Measurements from ENCODE around the gene VPS13D.

The VPS13D gene

GRCh38 chr1:12488666-12489354 lies 259.0 kb downstream of the VPS13D start:
- DNase-seq (ENCODE audit: low spot score): no peak

DNA sequence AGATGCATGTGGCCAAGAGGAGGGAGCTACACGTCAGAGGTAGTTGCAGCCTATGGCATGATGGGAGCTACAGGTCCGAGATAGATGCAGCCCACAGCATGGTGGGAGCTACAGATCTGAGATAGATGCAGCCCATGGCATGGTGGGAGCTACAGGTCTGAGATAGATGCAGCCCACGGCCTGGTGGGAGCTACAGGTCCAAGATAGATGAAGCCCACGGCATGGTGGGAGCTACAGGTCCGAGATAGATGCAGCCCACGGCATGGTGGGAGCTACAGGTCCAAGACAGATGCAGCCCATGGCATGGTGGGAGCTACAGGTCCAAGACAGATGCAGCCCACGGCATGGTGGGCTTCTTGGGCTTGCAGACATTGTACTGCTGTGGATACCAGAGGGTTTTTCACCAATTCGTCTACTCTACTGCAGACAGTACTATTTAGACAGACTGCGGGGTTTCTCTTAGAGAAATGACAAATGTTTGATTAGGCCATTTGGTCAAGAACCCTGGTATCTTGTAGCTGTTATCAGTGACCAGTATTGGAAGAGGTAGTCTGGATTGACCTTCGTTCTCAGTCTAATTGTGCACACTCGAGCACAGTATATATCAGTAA lies 260.8 kb downstream of the VPS13D start:
- DNase-seq (ENCODE audit: low spot score): no peak

- no peak for DNase-seq (ENCODE audit: low spot score)
Observed at GRCh38 chr1:12491656-12492055, 261.8 kb downstream of the VPS13D start.

DNA sequence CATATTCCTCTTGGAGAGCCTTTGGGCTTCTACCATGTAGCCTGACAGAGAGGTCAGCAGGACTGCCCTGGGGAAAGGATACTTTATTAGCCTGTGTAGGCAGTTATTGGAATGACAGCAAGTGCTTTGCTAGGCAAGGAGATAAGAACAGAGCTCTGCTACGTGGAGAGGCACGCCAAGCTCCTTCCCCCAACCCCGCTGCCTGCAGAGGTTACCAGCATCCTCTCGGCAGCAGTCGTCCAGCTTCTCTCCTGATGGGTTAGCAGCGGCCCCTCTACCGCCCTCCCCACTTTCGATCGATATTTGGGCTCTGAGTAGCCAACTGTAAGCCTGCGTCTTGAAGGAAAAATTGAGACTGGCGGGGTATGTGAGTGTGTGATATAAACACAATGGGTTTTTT lies 265.9 kb downstream of the VPS13D start:
- no peak for DNase-seq (ENCODE audit: low spot score)

DNA sequence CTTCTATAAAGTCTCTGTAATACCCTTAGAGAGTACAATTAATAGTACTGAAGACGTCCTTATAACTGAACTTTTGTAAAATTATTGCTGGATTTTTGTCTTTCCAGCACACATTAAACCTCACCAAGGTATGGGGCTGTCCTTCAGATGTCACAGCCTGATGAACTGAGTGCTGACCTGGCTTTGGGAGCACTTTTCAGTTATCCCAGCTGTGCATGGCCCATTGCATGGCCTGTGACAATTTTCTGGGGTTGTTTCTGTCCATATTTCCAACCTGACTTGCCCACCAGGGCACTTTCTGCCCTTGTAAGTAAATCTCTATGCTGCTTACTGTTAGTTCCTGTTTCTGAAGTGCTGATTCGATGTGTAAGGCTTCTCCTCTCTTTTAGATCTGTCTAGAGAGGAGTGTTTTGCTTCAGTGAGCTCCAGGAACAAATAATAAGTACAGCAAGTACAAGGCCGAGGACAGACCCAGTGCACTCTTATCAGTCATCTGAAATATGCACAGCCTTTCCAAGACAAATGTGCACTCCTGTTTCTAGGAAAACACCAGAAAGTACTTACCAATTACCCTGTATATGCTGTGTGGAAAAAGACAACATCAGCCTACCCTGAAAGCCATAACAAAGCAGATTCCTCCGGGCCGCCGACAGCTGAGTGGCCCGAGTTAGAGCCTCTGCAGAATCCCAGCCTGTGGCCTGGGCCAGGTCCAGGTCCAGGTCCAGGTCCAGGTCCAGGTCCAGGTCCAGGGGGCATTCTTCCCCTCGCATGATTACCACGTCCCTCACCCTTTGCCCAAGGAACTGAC lies 266.5 kb downstream of the VPS13D start:
- DNase-seq (ENCODE audit: low spot score): peak; percentile 30

- DNase-seq (ENCODE audit: low spot score): no peak
Observed at GRCh38 chr1:12499539-12500240, 269.9 kb downstream of the VPS13D start.

DNA sequence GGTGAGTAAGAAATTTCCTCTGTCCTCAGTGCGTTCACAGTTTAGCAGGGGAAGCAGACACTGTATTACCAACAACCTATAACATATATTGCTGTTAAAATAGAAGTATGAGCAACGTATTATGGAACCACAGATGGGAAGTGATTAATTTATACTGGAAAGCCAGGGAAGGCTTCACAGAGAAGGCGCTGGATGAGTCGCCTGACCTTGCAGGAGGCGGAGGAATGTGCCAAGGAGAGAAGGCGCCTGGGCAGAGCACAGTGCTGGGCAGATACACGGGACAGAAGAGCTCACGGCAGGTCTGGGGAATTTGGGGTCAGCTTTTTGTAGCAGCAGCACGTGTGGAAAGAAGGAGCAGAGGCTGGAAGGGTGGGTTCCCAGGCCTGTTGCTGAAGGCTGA lies 271.8 kb downstream of the VPS13D start:
- no peak for DNase-seq (ENCODE audit: low spot score)

- DNase-seq (ENCODE audit: low spot score): no peak
Observed at GRCh38 chr1:12502336-12503109, 272.7 kb downstream of the VPS13D start.

DNA sequence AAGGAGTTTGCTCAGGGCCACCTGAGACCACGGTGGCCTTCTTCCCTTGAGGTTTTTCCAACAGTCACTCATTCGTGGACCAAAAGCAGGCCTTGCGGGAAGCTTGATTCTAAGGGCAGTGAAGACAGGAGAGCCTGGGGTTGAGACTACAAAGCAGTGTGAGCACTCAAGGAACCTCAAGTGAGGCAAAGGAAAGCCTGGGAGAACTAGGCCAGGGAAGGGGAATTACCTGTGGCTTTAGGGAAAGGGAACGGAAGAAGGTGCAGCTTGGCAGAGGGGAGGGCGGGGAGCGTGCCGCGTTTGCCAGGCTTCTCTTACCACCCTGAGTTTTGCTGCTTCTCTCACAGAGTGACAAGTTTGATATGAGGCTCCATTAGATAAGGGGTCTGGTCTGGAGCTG lies 273.9 kb downstream of the VPS13D start:
- DNase-seq (ENCODE audit: low spot score): no peak

GRCh38 chr1:12504601-12505000 lies 274.8 kb downstream of the VPS13D start:
- DNase-seq (ENCODE audit: low spot score): no peak

- no peak for DNase-seq (ENCODE audit: low spot score)
Observed at GRCh38 chr1:12505231-12505630, 275.4 kb downstream of the VPS13D start.

DNA sequence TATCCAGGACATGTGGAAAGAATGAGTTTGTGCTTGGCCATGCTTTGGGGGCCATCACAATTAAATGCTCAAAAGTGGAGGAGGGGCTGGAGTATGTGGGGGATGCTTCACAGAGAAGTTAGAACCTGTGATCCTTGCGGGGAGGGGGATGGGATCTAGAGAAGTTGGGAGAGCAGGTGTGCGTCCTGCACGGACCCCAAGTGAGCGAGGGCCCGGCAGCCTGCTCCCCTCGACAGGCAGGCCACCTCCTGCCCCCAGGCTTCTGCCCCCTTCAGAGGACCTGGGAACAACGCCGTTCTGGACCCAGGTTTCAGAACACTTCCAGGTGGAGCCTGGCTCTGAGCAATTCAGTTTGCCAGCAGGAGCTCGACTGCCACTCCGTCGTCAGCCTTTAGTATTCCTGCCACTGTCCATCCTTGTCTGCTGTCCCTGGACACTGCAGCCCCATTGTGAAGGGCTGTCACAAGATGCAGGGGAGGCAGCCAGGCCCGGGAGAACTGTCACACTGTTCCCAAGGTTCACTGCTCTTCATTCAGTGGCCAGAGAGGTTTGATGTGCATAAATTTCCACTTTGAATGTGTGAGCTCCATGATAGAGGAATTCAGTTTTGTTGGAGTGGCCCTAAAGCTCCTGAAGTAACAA lies 275.9 kb downstream of the VPS13D start:
- no peak for DNase-seq (ENCODE audit: low spot score)

- DNase-seq (ENCODE audit: low spot score): no peak
Observed at GRCh38 chr1:12506281-12507280, 276.8 kb downstream of the VPS13D start.

DNA sequence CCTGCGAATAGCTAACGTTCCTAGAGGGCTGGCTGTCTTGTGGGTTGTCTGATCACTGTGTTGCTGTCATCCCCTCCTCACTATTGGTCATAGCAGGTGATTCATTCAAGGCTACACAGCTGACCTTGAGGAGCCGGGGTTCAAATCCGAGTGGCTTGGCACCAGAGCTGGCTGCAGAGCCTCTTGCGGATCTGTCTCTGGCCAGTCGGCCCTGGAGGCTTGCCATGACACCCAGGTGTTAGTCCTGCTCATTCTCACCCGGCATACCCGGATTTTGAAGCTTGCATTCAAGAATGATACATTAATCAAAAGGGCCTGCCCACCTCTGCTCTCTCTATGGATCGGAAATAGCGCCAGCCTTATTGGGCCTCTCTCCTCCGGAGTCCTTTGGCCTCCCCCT lies 277.8 kb downstream of the VPS13D start:
- no peak for DNase-seq (ENCODE audit: low spot score)

DNA sequence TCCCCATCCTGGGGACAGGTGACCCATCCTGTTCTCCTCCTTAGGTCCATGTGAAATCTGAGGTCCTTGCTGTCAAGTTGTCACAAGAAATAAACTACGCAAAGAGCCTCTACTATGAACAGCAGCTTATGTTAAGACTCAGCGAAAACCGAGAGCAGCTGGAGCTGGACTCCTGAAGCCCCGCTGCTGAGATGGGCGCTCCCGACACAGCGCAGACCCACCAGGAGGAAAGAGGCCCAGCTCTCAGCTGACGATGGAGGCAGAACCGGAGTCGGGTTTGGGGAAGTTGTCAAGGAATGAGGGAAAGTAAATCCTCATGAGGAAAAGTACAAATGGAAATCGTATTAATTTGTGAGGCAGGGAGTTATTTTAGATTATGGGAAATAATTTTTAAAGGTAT lies 279.0 kb downstream of the VPS13D start:
- DNase-seq (ENCODE audit: low spot score): no peak

DNA sequence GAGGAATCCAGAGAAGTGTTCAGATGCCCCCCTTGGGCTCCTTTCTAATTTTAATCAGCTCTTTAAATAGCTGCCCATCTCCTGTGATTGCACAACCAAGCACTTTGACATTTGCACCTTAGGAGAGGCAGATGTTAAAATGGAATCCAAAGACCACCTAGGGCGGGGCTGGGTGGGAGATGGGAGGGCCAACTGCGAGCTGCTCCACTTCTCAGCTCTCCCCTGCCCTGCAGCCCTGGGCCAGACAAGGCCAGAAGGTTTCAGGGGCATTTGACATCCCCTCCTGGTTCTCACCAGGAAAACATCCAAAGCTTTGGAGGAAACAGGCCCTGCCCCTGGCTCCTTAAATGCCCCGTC lies 281.3 kb downstream of the VPS13D start:
- no peak for DNase-seq (ENCODE audit: low spot score)

- DNase-seq (ENCODE audit: low spot score): no peak
Observed at GRCh38 chr1:12511516-12512468, 282.0 kb downstream of the VPS13D start.

DNA sequence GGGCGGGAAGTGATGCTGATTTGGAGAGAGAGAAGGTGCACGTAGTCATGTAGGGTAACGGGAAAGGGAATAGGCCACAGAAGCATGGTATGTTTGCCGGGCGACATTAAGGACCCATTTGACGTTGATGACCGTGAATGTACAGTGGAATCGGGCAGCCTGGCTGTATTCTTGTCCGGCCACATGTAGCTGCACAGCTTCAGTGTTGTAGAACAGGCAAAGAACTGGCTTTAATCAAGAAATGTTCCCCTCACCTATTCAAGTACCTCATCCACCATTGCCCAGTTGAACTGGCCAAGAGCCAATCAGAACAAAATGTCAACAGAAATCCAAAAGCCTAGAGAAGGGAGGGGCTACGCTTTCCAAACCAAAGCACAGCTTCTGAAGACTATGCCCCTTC lies 283.4 kb downstream of the VPS13D start:
- DNase-seq (ENCODE audit: low spot score): no peak

DNA sequence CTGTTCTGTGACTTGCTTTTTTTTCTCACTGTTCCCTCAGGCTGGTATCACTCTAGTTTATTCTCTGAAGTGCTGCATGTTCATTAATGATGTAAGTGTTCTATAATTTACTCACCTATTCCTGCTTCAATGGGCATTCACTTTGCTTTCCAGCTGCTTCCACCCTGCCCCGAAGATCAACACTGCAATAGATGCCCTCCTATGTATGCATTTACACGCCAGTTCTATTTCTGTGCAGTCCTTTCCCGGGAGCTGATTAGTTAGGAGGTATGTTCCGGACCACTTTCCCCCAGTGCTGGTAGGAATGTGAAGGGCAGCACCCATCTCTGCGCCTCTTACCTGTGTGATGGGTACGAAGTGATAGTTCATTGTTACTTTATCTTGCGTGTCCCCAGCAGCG lies 284.8 kb downstream of the VPS13D start:
- DNase-seq (ENCODE audit: low spot score): no peak

Measured in hematopoietic multipotent progenitor cell treated with erythropoietin and hydrocortisone succinate and interleukin-3 and kit ligand, for 15 days (in vitro differentiated cells).